Suppressor macrophage treated with lipopolysaccharide for 1 hour (primary cell): ENCODE data around the gene ABCC5.
A peak's percentile ranks its signal among the peaks of the same experiment; 100 is the strongest.

Experiments
- DNase-seq, 3 donors: peaks; one replicate each; pipeline ENCODE4 v3.0.0-alpha.2; 2020 to 2022

ABCC5 gene

DNA sequence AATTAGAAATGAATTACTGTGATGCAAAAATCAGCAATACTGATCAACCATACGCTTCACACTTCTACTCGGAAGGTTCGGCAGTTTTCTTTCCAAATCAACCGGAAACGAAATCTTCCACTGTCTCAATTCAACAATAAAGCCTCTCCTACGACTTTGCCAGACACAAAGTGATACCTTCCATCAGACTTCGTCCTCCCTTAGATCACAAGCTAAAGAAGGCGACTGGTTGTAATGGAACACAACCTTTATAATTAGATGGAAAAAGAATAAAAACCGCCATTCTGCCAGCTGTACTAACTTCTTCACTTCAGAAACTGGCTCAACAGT lies 133.6 kb downstream of the ABCC5 start:
- DNase-seq, result no peak

DNA sequence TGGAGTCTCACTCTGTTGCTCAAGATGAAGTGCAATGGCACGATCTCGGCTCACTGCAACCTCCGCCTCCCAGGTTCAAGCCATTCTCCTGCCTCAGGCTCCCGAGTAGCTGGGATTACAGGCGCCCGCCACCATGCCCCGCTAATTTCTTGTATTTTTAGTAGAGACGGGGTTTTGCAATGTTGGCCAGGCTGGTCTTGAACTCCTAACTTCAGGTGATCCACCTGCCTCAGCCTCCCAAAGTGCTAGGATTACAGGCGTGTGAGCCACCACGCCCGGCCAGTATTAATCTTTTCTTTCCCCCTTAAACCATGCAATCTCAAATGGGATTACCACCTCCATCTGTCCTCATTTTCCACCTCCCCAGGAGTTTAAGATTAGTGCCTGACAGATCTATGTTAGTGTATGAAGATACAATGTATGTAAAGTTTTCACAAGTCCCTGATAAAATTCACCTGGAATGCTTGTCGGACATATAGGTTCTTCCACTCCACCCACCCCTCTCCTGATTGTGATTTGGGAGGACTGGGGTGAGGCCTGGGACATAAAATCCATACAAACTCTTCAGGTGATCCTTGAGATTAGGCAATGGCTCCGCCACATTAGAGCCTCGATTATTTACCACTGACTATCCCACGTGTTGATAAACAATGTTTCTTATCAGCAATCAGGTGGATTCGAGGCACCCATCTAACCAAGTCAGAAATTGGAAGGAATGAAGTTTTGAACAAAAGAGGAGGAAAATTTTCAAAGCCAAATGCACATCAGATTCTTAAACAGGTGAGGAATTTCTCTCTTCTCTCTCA lies 134.2 kb downstream of the ABCC5 start:
- DNase-seq, result no peak

DNA sequence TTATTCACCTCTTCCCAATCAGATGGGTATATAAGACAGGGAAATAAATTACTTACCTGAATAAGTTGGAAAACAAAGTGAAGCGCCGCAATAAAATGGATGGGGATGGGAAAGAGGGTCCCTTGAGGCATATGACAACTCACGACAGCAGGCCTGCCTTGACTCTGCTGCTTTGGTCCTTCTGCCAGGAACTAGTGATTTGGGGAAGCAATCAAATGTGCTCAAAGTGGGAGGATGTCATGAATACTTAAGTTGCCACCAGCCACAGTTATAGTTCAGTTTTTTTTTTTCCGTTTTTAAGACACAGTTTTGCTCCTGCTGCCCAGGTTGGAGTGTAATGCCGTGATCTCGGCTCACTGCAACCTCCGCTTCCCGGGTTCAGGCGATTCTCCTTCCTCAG lies 137.6 kb downstream of the ABCC5 start:
- peak; percentile 40 to 51 (median 49) for DNase-seq

DNA sequence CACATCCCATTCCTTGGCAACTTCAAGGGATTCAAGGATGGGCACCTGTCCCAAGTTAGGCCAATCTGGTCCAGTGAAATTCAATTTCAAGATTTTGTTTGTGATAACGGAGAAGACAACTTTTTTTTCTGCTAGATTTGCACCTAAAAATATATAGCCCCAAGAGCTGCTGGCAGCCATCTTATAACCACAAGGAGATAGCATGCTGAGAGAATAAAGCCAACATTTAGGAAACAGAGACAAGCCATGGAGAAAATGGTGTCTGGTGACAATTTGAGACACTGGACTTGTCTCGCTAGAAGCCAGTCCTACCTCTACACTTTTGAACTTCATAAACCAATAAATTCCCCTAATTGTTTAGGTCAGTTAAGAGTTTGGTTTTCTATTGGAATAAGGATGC lies 138.4 kb downstream of the ABCC5 start:
- DNase-seq, result no peak

DNA sequence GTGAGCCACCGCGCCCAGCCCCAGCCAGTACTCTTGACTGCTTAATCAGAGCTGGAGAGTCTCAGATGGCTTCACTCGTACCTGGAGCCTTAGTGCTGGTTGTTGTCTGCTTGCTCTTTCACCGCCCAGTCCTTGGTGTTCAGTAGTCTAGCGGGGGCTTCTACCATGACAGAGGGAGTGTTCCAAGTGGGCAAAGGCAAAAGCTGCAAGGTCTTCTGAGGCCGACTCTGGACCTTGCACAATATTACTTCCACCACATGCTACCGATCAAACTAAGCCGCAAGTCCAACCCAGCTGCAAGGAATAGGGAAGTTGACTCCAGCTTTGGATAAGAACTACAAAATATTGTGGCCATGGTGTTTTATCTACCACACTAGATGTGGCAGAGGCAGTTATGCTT lies 139.6 kb downstream of the ABCC5 start:
- DNase-seq, result peak; percentile 76 to 82 (median 80)

DNA sequence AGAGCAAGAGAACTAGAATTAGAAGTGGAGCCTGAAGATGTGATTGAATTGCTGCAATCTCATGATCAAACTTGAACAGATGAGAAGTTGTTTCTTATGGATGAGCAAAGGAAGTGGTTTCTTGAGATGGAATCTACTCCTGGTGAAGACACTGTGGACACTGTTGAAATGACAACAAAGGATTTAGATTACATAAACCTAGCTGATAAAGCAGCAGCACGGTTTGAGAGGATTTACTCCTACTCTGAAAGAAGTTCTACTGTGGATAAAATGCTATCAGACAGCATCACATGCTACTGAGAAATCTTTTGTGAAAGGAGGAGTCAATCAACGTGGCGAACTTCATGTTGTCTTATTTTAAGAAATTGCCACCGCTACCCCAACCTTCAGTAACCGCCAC lies 140.5 kb downstream of the ABCC5 start:
- peak in 1 of 3 donors; percentile 12 for DNase-seq

DNA sequence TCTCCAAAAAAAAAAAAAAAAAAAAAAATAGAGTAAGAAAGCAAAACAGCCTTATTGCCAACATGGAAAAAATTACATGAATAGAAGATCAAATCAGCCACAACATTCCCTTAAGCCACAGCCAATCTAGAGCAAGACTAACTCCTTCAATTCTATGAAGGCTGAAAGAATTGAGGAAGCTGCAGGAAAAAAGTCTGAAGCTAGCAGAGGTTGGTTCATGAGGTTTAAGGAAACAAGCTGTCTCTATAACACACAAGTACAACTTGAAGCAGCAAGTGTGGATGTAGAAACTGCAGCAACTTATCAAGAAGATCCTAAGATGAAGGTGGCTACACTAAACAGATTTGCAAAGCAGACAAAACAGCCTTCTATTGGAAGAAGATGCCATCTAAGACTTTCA lies 142.3 kb downstream of the ABCC5 start:
- DNase-seq, result peak in 2 of 3 donors; percentile 20 to 37

DNA sequence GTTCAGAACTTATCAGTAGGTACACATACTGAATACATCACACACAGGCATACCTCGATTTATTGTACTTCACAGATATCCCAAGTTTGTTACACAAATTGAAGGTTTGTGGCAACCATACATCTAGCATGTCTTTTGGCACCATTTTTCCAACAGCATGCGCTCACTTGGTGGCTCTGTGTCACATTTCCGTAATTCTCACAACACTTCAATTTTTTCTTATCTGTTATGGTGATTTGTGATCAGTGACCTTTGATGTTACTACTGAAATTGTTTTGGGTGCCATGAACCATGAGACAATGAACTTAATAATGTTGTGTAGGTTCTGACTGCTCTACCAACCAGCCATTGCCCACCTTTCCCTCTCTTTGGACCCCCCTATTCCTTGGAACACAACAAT lies 143.8 kb downstream of the ABCC5 start:
- no peak for DNase-seq

DNA sequence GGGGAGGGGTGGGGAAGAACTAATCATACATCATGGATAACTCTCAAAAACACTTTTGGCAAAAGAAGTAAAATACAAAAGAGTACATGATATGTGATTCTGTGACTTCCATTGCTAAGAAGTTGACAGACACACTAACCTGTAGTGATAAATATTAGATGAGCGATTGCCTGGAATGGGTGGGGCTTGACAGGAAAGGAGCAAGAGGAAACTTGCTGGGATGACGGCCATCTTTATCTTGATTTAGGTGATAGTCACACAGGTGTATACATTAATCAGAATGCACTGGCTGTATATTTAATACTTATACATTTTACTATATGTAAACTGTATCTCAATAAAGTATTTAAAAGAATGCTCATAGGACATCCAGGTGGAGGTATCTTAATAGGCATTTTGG lies 146.1 kb downstream of the ABCC5 start:
- DNase-seq, result no peak

DNA sequence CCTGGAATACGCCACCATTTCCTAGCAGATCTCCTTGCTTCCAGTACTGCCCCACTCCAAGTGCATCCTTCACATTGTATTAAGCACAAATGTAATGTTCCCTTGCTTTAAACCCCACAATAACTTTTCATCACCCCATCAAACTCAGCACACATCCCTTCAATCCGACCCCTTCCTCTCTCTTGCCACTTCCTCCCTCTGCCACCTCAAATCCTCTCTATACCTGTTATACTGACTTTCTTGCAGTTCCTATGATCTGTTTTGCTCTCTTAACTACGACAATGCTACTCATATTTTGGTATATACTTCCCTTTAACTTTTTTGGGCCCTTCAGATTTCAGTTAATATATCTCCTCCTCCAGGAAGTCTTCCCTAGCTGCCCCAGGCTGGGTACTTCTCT lies 147.1 kb downstream of the ABCC5 start:
- DNase-seq, result no peak
